HG03378 (cell line): ENCODE data around the gene CMTR1.
"Not testable (repeated sequence)": the region's sequence is repeated elsewhere in the genome, so short reads cannot be mapped to it uniquely, and the experiment has no call there.

Source experiments
- ATAC-seq: cut with Tn5 transposase; IDR thresholded peaks from one replicate; pipeline ENCODE4 v1.9.1; 2021; ENCODE audit warnings: mild to moderate bottlenecking, moderate library complexity; ENCODE audit not compliant: unreplicated experiment

Gene CMTR1

DNA sequence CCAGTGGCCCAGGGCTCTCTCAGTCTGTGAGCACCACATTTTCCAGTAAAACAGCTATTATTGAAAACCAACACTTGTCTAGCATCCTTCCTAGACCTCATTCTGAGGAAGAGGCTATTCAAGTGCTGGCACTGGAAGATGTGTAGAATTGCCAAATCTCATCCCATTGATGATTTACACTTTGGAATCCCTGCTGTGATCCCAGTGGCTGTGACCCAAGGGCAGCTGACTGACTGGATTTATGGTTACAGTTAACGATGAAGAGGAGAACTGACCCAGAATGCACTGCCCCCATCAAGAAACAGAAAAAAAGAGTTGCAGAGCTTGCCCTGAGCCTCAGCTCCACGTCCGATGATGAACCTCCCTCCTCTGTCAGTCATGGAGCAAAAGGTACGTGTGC lies 2.4 kb downstream of the CMTR1 start:
- ATAC-seq = no peak

DNA sequence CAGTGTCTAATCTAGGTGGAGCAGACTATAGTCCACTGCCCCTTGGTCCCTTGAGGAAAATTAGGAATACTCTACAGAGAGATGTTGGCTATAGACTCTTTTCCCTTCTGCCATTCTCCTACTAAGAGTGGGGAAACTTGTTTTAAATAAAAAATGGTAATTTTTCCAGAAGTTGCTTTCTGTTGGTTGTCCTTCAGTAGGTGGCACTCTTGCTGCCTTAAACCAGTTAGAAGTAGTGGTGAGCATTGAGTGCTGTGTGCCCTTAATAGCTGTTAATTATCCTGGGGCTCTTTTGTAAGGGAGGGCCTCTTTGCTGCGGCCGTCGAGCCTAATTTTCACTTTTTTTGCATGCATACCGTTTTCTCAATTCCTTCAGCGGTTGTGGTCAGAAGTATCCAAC lies 2.8 kb downstream of the CMTR1 start:
- ATAC-seq = no peak

DNA sequence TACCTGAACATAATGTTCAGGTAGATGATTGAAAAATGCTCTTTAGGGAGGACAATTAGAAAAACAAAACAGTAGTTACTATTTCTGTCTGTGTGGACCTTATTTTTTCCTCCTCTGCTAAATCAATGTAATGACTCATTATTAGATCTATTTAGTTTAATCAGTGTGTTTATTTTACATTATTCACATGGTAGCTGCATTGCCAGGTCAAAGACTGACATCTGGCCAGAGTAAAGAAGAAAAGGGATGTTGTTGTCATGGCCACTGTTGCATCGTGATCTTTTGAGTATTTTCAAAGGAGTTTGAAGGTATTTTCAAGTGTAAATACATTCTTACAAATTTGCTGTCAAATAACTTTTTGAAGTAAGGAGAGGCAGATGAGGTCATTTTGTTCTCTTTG lies 5.9 kb downstream of the CMTR1 start:
- ATAC-seq = no peak

DNA sequence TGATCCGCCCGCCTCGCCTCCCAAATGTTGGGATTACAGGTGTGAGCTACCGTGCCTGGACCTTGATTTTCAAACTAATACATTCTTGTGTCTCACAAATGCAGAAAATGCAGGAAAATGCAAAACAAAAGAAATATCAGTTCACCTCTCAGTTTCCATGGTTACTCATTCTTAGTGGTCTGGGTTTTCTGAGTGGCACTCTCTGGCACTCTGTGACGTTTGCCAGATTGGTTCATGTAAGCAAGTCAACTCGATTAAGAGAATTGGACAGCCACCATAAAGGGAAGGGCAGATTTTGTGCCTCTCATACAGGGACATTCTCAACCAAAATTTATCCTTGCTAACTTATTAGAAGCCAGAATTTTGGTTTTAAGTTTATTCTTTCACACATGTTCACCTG lies 8.6 kb downstream of the CMTR1 start:
- no peak for ATAC-seq

DNA sequence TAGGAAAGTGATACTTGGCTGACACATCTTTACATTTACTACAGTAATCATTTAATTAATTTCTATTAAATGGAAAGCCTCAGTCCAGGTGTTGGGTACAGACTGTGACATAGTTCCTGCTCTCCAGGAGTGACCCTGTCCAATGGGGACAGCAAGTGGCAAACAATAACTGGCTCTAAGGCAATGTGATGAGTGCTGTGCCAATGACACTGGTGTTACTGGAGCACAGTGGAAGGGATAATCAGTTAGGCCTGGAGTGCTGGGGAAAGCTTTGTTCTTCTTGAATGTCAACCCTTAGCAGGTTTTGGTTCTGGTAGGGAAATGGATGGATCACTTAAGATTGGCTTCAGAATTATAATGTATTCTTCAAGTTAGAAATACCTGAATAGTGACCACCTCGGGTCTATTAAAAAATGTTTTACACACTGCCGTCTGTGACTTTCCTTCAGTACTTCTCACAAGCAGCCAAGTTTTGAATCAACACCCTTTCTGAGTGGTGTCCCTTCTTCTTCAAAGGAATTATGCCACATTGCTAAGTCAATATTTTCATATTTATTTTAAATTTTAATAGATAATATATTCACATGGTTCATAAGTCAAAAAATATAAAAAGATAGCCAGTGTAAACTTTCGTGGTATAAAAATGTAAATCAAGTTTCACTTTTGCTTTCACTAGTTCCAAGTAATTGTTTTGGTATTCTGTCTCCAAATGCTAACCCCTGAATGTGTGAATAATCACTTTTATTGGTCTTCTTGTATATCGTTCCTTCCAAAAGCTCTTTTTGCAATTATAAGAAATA lies 9.6 kb downstream of the CMTR1 start:
- ATAC-seq = no peak

DNA sequence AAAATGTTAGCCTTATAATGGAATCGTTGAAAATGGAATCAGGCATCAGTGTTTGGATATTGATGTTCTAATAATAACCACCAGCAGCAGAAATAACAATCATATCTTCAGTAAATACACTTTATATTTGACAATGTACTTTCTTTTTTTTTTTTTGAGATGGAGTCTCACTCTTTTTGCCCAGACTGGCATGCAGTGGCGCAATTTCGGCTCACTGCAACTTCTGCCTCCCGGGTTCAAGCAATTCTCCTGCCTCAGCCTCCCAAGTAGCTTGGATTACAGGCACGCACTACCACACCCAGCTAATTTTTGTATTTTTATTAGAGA lies 10.2 kb downstream of the CMTR1 start:
- not testable (repeated sequence) for ATAC-seq

DNA sequence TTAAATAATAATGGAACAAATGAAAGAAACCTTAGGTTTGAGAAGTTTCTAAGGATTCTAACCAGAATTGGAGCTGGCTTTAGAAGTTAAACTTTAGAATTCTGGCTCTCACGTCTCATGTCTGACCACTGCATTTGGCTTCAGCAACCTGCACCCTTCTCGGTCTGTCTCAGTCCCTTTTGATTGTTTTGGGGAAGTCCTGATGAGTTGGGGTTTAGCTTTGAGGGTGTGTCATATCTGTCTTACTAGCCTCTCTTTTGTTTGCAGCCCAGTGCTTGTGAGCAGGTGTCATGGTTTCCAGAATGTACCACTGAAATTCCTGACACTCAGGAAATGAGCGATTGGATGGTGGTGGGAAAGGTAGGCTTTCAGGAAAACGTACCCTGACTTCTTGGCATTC lies 17.0 kb downstream of the CMTR1 start:
- ATAC-seq = no peak

DNA sequence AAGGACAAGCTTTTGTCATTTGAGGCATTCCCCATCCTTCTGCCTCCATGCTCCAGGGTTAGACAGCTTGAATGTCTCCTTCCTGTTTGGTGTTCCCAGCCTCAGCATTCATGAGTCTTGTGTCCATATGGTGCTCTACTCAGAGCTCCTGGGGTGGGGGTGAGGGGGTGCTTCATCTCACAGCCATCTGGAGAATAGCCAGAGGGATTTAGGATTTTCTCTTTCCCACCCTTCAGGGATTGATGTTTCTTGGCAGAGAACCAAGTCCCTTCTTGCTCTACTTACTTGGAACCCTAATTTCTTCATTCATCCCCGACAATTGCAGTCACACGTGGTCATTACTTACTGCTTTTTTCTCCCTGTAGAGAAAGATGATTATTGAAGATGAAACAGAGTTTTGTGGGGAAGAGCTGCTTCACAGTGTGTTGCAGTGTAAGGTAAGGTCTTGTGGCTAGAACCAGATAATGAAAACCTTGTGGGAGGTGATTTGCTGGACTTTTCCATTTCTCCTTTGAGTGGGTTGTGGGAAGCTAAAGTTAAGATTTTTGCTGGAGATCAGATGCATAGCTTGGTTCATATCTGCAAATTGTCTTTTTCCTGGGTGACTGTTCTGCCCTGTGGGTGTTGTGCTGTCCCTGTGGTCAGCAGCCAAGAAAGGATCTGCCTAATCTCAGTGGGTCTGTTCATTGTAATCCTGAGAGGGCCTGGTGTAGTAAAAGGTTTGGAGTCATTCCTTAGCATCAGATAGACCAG lies 18.6 kb downstream of the CMTR1 start:
- no peak for ATAC-seq

DNA sequence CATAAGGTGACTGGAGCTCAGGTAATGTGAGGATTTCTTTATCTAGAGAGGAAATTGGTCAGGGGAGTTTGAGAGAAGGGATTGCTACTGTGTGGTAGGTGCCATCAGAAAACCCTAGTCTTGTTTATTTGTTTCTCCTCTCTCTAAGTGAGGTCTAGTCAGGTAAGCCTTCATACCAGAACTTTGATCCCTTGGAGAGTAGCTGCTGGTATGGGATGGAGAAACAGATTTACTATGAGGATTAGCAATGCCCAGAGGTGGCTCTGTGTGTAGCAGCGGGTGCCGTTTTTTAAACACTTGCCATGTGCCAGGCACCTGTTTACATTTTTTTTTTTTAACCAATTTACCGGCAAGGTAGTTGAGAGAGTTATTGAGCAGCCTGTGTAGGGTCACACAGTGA lies 19.5 kb downstream of the CMTR1 start:
- ATAC-seq = no peak

DNA sequence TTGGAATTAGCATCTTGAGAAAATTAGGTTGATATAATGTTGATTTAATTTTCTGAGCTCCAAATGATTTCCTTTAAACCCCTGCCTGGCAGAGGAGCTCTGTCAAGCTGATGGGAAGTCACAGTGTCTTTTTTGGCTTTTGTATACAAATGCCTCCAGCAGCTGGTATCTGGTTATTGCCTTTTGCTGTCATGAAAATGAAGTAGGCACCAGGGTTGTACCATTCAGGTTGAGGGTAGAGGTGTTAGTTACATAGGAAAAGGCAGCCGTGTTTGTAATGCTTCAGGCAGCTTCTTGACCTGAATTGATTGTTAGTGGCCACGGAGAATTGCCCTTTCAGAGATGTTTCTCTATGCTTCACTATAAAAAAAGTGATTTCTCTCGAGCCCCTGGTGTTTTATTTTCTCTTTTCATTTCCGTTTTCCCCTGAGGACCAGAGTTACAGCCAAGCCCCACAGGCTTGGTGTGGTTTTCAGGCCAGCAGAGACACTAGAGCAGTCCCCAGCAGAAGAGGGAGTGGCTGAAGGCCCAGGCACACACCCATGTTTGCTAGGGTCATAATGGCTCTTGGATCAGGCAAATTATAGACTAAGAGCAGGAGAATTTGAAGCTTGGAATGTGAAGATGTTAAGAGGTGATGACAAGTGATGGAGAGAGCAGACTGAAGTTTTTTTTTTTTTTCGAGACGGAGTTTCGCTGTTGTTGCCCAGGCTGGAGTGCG lies 21.6 kb downstream of the CMTR1 start:
- ATAC-seq = no peak

DNA sequence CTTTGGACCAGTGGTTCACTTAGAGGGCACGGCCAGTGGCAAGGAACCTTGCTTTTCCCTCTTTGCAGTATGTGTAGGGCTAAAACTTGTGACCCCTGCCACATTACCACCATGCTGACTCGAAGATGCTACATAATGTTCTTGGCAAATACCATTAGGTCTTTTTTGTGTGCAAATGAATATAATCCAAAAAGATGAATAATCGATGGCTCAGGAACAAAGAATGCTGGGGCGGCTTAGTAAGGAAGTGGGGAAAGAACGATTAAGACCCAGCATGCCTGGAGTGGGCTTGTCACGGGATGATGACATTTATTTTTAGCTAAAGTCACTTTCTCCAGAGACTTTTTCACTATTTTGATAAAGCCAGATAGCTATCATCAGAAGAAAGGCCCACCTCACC lies 23.1 kb downstream of the CMTR1 start:
- ATAC-seq = no peak

DNA sequence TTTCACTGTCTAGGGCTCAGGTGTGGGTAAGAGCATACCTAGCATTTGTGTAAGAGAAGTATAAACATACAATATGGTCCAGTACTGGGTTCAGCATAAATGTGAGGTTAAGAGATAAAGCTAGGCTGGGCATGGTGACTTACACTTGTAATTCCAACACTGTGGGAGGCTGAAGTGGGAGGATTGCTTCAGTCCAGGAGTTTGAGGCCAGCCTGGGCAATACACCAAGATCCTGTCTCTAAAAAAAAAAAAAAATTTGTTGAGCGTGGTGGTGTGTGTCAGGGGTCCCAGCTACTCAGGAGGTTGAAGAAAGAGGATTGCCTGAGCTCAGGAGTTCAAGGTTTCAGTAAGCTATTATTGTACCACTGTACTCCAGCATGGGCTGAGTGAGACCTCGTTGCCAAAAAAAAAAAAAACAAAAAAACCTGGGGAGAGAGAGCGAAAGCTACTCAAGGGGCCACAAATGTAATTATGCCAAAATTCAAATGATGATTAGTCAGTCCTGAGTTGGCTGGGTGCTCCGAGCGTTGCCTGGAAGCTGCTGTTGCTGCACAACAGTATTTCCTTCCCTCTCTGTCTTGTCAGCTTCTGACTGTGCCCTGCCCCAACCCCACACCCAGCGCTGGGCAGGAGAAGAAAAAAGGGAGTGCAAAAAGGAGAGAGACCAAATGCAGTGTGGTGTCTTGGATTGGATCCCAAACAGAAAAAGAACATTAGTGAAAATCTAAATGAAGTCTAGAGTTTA lies 24.0 kb downstream of the CMTR1 start:
- ATAC-seq = no peak

DNA sequence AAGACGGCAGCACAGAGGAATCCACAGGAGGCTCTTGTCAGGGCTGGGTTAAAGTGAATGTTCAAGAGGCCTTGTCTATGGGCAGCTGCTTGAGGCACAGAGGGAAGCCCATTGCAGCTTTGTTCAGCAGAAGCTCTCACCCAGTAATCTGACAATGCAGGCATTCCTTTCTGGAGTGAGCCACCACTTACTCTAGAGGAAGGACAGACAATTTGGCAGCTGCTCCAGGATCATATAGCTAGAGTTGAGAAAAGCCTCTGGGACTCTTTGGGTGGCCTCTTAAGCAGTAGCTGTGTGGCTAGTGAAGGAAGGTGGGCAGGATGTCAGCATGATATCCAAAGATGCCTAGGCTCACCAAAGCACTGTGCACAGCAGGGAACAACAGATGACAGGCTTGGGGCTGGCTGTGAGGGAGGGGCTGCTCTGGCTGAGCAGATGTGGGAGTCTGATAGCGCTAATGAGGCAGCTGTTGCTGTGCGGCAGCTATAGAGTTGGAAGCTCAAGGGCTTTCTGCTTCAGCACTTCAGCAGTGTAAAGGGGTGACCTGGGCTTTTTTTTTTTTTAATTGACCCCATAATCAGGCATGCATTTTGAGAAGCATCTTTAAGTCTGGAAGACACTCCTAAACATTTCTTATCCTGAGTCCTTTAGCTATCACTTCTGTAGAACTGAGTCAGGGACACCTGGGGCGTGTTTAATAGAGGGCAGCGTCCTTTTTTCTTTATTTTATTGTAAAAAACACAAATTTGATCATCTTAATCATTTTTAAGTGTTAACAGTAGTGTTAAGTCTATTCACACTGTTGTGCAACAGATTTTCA lies 27.2 kb downstream of the CMTR1 start:
- no peak for ATAC-seq

DNA sequence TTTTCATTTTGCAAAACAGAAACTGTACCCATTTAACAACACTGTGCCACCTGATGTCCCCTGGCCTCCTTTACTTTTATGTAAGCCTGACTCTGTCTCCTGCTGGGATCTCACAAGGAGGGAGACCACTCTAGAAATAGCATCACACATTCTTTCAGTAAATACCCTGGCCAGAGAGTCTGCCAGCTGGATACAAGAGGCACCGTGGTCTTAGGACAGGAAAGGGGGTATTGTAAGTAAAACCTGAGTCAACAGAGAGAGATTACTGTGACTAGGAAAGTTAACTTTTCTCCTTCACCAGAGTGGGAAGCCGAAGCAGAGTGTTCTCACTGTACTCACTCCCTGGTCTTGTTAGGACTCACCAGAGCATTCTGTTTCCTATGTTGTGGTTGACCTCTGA lies 27.8 kb downstream of the CMTR1 start:
- no peak for ATAC-seq

DNA sequence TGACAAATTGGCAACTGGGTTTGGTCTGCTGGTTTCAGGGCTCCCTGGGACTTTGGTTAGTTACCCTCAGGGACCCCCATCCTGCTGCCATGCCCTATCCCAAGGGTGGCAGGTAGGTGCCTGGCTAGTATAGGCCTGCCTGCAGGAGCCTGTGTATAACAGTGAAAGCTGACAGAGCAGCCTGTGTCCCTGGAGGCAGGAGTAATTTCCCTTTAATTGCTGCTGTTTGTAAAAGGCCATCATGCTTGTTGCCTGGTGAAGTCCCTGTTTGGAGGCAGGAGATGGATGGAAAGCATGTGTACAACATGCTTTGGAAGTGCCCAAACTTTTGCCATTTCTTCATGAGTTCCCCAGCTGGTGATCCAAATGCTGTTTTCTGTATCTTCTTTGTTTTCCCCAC lies 30.1 kb downstream of the CMTR1 start:
- no peak for ATAC-seq

DNA sequence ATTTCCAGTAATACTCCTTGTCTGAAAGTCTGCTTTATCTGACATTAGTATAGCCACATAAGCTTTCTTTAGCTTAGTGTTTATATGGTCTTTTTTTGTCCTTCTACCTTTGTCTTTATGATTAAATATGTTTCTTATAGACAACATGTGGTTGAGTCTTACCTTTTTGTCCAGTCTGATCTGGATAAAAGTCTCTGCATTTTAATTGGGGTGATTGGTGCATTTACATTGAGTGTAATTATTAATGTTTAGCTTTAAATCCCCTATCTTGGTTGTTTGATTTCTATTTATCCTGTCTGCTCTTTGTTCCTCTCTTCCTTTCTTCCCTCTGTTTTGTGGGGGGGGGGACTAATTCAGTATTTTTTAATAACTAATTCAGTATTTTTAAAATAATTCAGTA lies 34.7 kb downstream of the CMTR1 start:
- no peak for ATAC-seq

DNA sequence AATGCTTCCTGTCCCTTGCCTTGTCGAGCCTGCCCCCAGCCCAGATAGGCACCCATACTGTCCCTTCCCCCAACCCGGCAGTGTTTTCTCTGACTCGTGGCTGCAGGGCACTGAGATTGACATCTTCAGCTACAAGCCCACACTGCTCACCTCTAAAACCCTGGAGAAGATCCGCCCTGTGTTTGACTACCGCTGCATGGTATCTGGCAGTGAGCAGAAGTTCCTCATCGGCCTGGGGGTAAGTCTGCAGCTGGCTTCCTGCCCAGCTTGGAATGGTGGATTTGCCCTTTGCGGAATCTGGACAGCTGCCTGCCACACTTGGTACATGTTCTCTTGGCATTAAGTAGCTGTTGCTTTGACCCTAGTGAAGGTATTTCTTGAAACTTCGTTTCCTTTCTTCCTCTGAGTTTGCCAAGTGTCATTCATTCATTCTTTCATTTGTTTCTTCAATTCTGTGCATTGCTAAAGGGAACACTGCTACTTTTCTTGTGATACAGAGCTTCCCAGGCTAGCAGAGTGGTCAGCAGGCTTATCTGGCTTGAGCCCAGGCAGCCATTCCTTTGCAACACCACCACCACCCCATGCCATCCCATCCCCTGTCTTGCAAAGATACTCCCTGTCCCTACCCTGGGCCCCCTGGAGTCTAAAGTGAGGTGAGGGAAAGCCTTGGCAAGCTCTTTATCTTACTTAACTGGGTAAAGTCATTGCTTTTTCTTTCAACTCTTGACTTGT lies 40.5 kb downstream of the CMTR1 start:
- ATAC-seq = no peak

DNA sequence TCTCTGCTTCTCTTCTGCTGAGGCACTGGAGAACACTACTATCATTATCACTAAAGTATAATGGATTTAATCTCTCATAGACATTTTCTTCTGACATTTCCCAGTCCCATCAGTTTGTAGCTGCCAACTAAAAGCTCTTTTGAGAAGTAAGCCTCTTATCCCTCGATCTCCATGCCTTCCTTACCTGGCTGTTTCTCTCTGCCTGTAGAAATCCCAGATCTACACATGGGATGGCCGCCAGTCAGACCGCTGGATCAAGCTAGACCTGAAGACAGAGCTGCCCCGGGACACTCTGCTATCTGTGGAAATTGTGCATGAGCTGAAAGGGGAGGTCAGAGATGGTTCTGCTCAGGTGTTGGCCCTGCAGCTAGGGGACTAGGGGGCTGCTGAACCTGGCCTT lies 41.3 kb downstream of the CMTR1 start:
- ATAC-seq = no peak

DNA sequence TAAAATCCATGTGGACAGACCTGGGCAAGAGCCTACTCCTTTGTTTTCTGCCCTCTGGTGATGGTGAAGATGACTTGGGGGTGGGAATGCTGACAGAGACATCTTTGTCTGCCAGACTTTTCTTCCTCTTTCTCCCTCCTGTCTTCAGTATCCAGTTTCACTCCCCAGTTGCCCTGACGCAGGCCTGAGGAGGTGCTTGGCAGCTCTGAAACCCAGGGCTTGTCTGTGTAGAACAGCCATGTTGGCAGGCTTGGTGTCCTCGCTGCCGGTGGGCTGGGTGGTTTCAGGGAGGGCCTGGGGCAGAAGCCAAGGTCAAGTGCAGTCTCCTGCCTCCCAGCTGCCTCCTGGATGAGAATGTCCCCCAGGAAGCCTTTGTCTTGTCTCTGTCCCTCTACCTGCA lies 44.2 kb downstream of the CMTR1 start:
- ATAC-seq = no peak
